ENCODE data around the gene SH3RF3. TPM values are rescaled to one million over a fixed set of nuclear protein-coding genes. Genes with fewer than 3 reads are reported as not detected.

Gene SH3RF3
- total and polyA plus RNA-seq, 2 of the 13 experiments (the other 11 are each of a cell fraction or from before 2014, with no cell fraction given), result 0.04 TPM; not detected in 1

- TF ChIP-seq HOXA9 (CRISPR knock-in tag; IDR thresholded peaks at IDR 0.05; ENCODE audit: borderline replicate concordance) (no peak), ZNF350 (CRISPR knock-in tag; IDR thresholded peaks at IDR 0.05; ENCODE audit: borderline replicate concordance, low read depth) (no peak), TEAD2 (CRISPR knock-in tag; IDR thresholded peaks at IDR 0.05) (no peak), MNT (IDR thresholded peaks at IDR 0.05) (peak; percentile 74), NCOA5 (CRISPR knock-in tag; IDR thresholded peaks at IDR 0.05) (no peak), NFAT5 (CRISPR knock-in tag; IDR thresholded peaks at IDR 0.05) (no peak), SP4 (CRISPR knock-in tag; IDR thresholded peaks at IDR 0.05) (no peak), PHF5A (CRISPR knock-in tag; IDR thresholded peaks at IDR 0.05; ENCODE audit: low read depth, unreplicated experiment) (no peak), KDM3A (CRISPR knock-in tag; IDR thresholded peaks at IDR 0.05; ENCODE audit: low read depth) (no peak), ZNF7 (CRISPR knock-in tag; IDR thresholded peaks at IDR 0.05) (no peak), ATF2 (CRISPR knock-in tag; IDR thresholded peaks at IDR 0.05) (no peak), SRSF1 (optimal IDR thresholded peaks at IDR 0.05; ENCODE audit: low read depth, low read length) (no peak), ZBTB1 (CRISPR knock-in tag; IDR thresholded peaks at IDR 0.05; ENCODE audit: borderline replicate concordance) (no peak), ZNF333 (CRISPR knock-in tag; IDR thresholded peaks at IDR 0.05; ENCODE audit: borderline replicate concordance) (no peak), ZNF670 (CRISPR knock-in tag; IDR thresholded peaks at IDR 0.05; ENCODE audit: borderline replicate concordance) (no peak), TBX2 (CRISPR knock-in tag; IDR thresholded peaks at IDR 0.05; ENCODE audit: borderline replicate concordance) (no peak), ZNF362 (CRISPR knock-in tag; IDR thresholded peaks at IDR 0.05; ENCODE audit: borderline replicate concordance) (no peak), NBN (conservative IDR thresholded peaks at IDR 0.05) (peak; percentile 98; the same call in 1 of the 2 replicates)
- TF ChIP-seq, protein P1, sequence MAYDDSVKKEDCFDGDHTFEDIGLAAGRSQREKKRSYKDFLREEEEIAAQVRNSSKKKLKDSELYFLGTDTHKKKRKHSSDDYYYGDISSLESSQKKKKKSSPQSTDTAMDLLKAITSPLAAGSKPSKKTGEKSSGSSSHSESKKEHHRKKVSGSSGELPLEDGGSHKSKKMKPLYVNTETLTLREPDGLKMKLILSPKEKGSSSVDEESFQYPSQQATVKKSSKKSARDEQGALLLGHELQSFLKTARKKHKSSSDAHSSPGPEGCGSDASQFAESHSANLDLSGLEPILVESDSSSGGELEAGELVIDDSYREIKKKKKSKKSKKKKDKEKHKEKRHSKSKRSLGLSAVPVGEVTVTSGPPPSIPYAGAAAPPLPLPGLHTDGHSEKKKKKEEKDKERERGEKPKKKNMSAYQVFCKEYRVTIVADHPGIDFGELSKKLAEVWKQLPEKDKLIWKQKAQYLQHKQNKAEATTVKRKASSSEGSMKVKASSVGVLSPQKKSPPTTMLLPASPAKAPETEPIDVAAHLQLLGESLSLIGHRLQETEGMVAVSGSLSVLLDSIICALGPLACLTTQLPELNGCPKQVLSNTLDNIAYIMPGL (CRISPR knock-in tag; IDR thresholded peaks at IDR 0.05; ENCODE audit: borderline replicate concordance in 1 of 2, low read depth in 1 of 2), result no peak
Observed at GRCh38 chr2:109265953-109266352, 136.9 kb downstream of the SH3RF3 start (continued).
